Measurements from ENCODE around the gene WASL. TPM values are rescaled to one million over a fixed set of nuclear protein-coding genes. Genes with fewer than 3 reads are reported as not detected.

The WASL gene
- polyA plus RNA-seq, 3 donors, result 1.6 to 3.9 (median 2.1) TPM

DNA sequence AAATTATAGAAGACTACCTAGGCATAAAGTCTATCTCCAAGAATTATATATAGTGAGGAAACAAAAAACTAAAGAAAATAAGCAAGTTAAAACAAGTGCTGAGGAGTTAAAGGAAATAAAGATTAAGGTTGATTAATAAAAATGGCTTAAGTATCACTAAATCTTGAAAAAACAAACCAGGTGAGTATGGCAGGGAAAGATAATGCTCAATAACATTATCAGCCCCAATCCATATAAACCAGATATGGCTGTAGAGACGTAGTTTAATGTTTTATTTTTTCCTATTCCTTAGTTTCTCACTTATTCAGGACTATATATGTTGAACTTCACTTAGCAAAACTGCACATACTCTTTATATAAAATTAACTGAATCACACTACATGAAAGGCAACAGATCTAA, 4.4 kb downstream of the WASL start:
- Histone ChIP-seq H3K9me3 (replicated peaks in 1 of 2; ENCODE audit: control insufficient read depth in 1 of 2, insufficient read depth in 1 of 2, low read length in 2 of 2) (no peaks in the 10 kb centered on the region), H3K4me2 (replicated peaks; ENCODE audit: extremely low read depth, low read length, poor library complexity, severe bottlenecking) (no peak overlapping the region), H3K9ac (ENCODE audit: insufficient read depth, low read length, poor library complexity, severe bottlenecking) (no peak overlapping the region), H3K27me3 (ENCODE audit: control insufficient read depth in 2 of 2, insufficient read depth in 2 of 2, low read length in 2 of 2) (no peaks in the 10 kb centered on the region), H2AFZ (ENCODE audit: insufficient read depth, low read depth, low read length, poor library complexity, severe bottlenecking) (no peak overlapping the region), H3K4me1 (ENCODE audit: control insufficient read depth in 1 of 2, insufficient read depth in 2 of 2, low read length in 2 of 2) (peaks cover 20 to 37% of the 10 kb centered on the region in 2 donors), H3K27ac (ENCODE audit: low read depth in 1 of 2, low read length in 2 of 2) (no peak overlapping the region), H3K4me3 (replicated peaks in 1 of 3; ENCODE audit: low read depth in 2 of 3, low read length in 3 of 3) (no peak overlapping the region), H4K20me1 (ENCODE audit: insufficient read depth, low read length) (peaks cover 88% of the 10 kb centered on the region), H3K36me3 (replicated peaks in 1 of 2; ENCODE audit: control insufficient read depth in 1 of 2, insufficient read depth in 2 of 2, low read length in 2 of 2) (no peaks in the 10 kb centered on the region), H3K79me2 (ENCODE audit: insufficient read depth, low read length) (peaks cover 88% of the 10 kb centered on the region)
- no peaks in the 10 kb centered on the region for H3K9me3 Mint-ChIP-seq
- H3K4me1 Mint-ChIP-seq, result peaks cover 49% of the 10 kb centered on the region
- no peaks in the 10 kb centered on the region for H3K27me3 Mint-ChIP-seq (ENCODE audit: low read depth in 3 of 3)
- peaks cover 0 to 2% of the 10 kb centered on the region in 2 donors for H3K36me3 Mint-ChIP-seq
- no peak overlapping the region for H3K4me3 Mint-ChIP-seq
- intact Hi-C loops (cut with micrococcal nuclease), result loop anchor here in 1 of 2 donors (10.0 kb wide), 2 partner anchors 50 to 190 kb away; partner anchors contain the start of gene NDUFA5
- no peak overlapping the region for H3K27ac Mint-ChIP-seq
- WGBS (ENCODE audit: insufficient coverage), result no CpG with 5 or more reads among the region's 1 CpG
- TF ChIP-seq, protein P1, sequence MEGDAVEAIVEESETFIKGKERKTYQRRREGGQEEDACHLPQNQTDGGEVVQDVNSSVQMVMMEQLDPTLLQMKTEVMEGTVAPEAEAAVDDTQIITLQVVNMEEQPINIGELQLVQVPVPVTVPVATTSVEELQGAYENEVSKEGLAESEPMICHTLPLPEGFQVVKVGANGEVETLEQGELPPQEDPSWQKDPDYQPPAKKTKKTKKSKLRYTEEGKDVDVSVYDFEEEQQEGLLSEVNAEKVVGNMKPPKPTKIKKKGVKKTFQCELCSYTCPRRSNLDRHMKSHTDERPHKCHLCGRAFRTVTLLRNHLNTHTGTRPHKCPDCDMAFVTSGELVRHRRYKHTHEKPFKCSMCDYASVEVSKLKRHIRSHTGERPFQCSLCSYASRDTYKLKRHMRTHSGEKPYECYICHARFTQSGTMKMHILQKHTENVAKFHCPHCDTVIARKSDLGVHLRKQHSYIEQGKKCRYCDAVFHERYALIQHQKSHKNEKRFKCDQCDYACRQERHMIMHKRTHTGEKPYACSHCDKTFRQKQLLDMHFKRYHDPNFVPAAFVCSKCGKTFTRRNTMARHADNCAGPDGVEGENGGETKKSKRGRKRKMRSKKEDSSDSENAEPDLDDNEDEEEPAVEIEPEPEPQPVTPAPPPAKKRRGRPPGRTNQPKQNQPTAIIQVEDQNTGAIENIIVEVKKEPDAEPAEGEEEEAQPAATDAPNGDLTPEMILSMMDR (IDR thresholded peaks at IDR 0.05), result no peak
- DNase-seq, result no peak

DNA sequence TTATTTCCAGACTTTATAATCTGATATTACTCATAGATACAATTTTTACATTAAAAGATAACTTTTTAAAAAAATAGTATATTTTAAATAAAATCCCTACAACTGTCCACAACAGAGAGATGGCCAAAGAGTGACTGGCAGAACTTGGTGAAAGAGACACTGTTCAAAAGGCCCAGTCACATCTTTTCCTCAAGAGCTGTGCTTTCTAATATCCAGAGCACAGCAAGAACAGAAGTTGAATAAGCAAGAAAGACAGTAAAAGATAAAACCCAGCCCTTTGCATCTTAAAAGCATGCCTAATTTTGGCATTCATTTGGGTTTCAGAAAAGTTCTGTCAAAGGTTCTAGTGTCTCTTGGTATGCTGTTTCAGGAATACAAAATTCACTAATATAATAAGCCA, 6.9 kb downstream of the WASL start:
- no peak for DNase-seq
- Histone ChIP-seq H3K9me3 (replicated peaks in 1 of 2; ENCODE audit: control insufficient read depth in 1 of 2, insufficient read depth in 1 of 2, low read length in 2 of 2) (no peaks in the 10 kb centered on the region), H3K27me3 (ENCODE audit: control insufficient read depth in 2 of 2, insufficient read depth in 2 of 2, low read length in 2 of 2) (no peaks in the 10 kb centered on the region), H3K79me2 (ENCODE audit: insufficient read depth, low read length) (peaks cover 98% of the 10 kb centered on the region), H3K4me1 (ENCODE audit: control insufficient read depth in 1 of 2, insufficient read depth in 2 of 2, low read length in 2 of 2) (peaks cover 9 to 23% of the 10 kb centered on the region in 2 donors), H3K27ac (ENCODE audit: low read depth in 1 of 2, low read length in 2 of 2) (no peak overlapping the region), H3K4me2 (replicated peaks; ENCODE audit: extremely low read depth, low read length, poor library complexity, severe bottlenecking) (no peak overlapping the region), H4K20me1 (ENCODE audit: insufficient read depth, low read length) (peaks cover 98% of the 10 kb centered on the region), H3K9ac (ENCODE audit: insufficient read depth, low read length, poor library complexity, severe bottlenecking) (no peak overlapping the region), H3K36me3 (replicated peaks in 1 of 2; ENCODE audit: control insufficient read depth in 1 of 2, insufficient read depth in 2 of 2, low read length in 2 of 2) (no peaks in the 10 kb centered on the region), H2AFZ (ENCODE audit: insufficient read depth, low read depth, low read length, poor library complexity, severe bottlenecking) (no peak overlapping the region), H3K4me3 (replicated peaks in 1 of 3; ENCODE audit: low read depth in 2 of 3, low read length in 3 of 3) (no peak overlapping the region)
- intact Hi-C loops (cut with micrococcal nuclease), result loop anchor here in 1 of 2 donors (10.0 kb wide), 2 partner anchors 47 to 187 kb away; partner anchors contain the start of gene NDUFA5
- Mint-ChIP-seq H3K4me3 (no peak overlapping the region), H3K36me3 (peaks cover 2 to 4% of the 10 kb centered on the region in 2 donors), H3K9me3 (peaks cover 0 to 5% (median 0%) of the 10 kb centered on the region in 7 donors), H3K27ac (no peak overlapping the region), H3K27me3 (ENCODE audit: low read depth in 3 of 3) (no peaks in the 10 kb centered on the region), H3K4me1 (peaks cover 39% of the 10 kb centered on the region)
- TF ChIP-seq, protein P1 (IDR thresholded peaks at IDR 0.05), result no peak

All from CD14-positive monocyte (primary cell).